ENCODE data around the gene AAK1.

Gene AAK1

DNA sequence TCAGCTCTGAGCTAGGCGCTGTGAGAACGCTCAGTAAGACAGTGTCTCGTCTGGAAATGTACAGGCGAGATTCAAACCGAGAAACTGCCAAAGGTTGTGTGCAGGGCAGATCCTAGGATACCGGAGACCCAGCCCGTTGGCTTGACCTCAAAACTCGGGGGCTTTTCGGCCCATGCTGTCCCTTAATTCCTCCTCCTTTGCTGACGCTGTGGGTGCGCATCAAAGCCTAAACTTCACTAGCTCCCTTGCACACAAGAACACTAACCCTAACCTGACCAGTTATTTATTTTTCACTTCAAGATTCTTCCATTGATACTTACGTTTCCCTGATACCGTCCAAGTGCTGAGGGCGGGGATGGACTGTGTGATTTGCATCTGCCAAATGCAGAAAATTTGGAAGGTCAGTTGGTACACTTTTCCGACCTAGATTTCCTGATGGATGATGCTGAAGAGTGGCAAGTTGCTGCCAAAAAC, 1.0 kb upstream of the AAK1 start:
- Histone ChIP-seq H3K36me3 (ENCODE audit: insufficient read depth, low read length) (no peaks in the 10 kb centered on the region), H3K9me3 (ENCODE audit: control insufficient read depth, insufficient read depth, low read length) (no peaks in the 10 kb centered on the region), H3K9ac (ENCODE audit: low read depth, low read length) (peak overlapping the region; percentile 87), H3K4me1 (ENCODE audit: insufficient read depth, low read length) (peaks cover 11% of the 10 kb centered on the region)

DNA sequence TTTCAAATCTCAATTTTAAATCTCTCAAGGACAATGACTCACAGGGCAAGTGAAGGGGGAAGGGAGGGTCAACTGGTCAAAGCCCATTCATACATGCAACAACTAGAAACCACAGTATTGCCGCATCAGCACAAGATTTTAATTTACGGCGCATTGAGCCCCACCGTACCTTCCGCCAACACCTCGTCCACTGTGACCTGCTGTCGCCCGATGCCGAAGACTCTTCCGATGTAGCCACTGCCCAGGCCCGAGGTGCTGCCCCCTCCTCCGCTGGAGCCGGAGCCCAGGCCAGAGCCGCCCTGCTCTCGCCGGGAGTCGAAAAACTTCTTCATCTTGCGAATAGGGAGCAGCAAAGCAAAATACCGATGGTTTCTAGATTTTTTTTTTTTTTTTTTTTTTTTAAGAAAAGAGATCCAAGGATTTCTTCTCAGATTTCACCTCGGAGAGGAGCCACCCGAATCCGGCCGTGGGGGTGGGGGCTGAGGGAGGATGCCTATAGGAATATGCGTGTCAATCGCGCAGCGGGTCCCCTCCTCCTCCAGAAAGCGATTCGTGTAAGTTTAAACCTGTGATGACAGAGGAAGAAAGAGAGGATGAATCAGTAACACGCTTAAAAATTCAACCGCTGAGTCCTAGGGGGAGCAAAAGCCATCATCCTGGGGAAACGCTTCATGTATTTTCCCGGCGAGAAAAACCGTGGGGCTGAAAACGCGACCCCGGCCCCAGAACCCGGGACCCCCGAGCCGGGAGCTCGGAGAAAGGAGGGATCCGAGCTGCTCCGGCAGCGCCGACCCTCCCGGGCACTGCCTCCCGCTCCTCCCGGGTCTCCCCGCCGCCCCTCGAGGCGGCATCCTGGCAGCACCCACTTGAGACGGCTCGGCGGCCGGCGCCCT, 584 bp downstream of the AAK1 start:
- Histone ChIP-seq H3K36me3 (ENCODE audit: insufficient read depth, low read length) (no peaks in the 10 kb centered on the region), H3K4me1 (ENCODE audit: insufficient read depth, low read length) (peaks cover 6% of the 10 kb centered on the region), H3K9me3 (ENCODE audit: control insufficient read depth, insufficient read depth, low read length) (no peaks in the 10 kb centered on the region), H3K9ac (ENCODE audit: low read depth, low read length) (peak overlapping the region; percentile 87)

DNA sequence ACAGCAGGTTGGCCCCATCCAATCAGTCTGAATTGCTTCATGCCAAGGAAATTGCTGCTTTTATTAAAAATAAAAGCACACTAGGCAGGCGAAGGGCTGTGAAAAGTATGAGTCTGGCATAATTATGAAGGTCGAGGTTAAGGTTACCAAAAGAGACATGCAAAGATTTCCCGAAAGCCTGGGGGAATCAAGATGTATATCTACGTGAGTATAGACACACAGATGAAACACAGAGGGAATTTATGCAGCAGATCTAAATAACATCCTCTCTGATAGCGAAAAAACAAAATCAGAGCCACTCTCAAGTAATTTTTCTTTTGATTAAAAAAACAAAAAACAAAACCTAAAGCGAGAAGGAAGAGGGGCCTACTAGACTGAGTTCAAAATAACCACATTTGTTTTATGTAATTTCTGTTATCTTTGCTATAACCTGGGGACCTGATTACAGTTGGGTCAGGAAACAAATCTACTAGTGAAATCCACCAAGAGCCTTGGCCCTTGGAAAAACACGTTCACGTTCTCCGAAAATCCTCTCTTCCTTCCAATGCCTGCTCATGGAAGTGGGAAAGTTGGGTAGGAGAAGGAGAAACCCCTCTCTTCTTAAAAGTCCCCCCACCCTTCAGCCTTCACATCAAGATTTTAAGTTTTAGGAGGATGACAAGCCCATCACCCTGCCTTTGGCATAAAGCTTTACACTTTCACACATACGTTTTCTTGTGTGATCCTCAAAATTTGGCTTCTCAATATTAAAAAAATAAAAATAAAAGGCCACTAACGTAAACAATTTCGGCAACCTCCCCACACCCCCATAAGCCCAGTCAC, 1.4 kb downstream of the AAK1 start:
- Histone ChIP-seq H3K36me3 (ENCODE audit: insufficient read depth, low read length) (no peaks in the 10 kb centered on the region), H3K4me1 (ENCODE audit: insufficient read depth, low read length) (peaks cover 5% of the 10 kb centered on the region), H3K9me3 (ENCODE audit: control insufficient read depth, insufficient read depth, low read length) (no peaks in the 10 kb centered on the region), H3K9ac (ENCODE audit: low read depth, low read length) (peak overlapping the region; percentile 87)

DNA sequence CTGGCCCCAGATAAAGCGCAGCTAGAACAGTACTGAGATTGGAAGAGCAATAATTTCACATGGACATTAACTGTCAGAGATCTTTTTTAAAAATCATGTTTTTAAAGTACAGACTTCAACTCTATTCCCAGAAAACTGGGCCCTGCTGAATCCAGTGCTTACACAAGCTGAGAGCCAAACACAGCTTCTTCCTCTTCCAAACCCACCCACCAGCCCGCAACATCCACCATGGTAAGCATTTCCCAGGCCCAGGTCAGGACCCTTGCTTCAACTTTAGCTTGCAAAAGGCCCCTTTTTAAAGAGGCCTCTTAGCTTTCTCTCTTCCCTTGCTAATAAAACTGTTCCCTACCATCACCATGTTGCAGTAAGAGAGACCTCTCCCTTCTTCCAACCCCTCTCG, 2.1 kb downstream of the AAK1 start:
- Histone ChIP-seq H3K4me1 (ENCODE audit: insufficient read depth, low read length) (peaks cover 5% of the 10 kb centered on the region), H3K9ac (ENCODE audit: low read depth, low read length) (peak overlapping the region; percentile 87), H3K36me3 (ENCODE audit: insufficient read depth, low read length) (no peaks in the 10 kb centered on the region), H3K9me3 (ENCODE audit: control insufficient read depth, insufficient read depth, low read length) (no peaks in the 10 kb centered on the region)

DNA sequence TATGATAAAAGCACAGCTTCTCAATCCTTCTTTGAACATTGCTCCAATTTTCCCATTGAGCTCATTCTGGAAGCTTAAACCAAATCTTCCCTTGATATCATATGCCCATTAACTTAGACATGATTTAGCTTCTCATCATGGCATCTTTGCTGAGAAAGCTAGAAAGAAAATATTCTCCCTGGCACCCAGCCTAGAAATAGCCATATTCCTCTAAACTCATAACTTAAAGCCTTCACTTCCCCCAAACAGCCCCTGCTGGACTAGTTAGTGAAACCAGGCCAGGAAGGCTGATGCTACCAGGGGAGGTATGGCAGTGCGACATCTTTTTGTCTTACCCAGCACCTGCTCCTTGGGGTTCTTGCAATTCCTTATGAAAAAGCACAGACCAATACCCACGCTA, 4.3 kb downstream of the AAK1 start:
- Histone ChIP-seq H3K4me1 (ENCODE audit: insufficient read depth, low read length) (peaks cover 5% of the 10 kb centered on the region), H3K9ac (ENCODE audit: low read depth, low read length) (no peak overlapping the region), H3K9me3 (ENCODE audit: control insufficient read depth, insufficient read depth, low read length) (no peaks in the 10 kb centered on the region), H3K36me3 (ENCODE audit: insufficient read depth, low read length) (no peaks in the 10 kb centered on the region)

DNA sequence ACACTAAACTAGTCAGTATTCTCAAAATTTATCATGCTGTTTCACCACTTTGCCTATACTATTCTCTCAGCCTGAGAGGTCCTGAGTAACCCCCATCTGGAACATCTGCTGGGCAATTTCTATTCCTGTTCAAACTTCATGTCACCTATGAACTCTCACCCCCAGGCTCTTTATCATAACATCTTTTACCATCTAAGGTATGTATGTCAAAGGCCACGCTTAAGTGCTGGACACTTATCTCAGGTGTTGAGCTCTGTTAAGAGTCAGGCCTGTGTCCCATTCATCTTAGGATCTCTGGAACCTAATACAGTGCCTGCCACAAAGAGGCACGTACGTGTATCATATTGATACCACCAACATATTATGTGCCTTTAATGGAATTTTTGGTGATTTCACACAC, 4.9 kb downstream of the AAK1 start:
- Histone ChIP-seq H3K36me3 (ENCODE audit: insufficient read depth, low read length) (no peaks in the 10 kb centered on the region), H3K9me3 (ENCODE audit: control insufficient read depth, insufficient read depth, low read length) (no peaks in the 10 kb centered on the region), H3K4me1 (ENCODE audit: insufficient read depth, low read length) (peaks cover 5% of the 10 kb centered on the region), H3K9ac (ENCODE audit: low read depth, low read length) (no peak overlapping the region)

DNA sequence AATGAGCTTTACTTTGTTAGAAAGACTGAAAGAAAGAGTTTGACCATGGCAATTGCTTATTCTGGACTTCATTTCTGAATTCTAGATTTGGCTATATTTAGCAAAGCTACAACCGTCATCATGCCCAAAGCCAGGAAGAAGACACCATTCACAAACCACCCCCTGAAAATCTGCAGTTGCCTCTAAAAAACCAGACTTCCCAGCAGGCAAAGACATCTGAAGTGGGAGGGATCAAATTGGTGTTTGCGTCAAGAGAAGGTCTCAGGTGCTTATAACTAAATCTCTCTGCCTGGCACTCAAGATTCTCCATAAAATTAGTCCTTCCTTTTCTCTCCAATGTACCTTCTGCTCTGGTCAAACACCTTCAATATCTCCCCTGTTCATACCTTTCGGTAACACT, 5.6 kb downstream of the AAK1 start:
- Histone ChIP-seq H3K9ac (ENCODE audit: low read depth, low read length) (no peak overlapping the region), H3K9me3 (ENCODE audit: control insufficient read depth, insufficient read depth, low read length) (no peaks in the 10 kb centered on the region), H3K36me3 (ENCODE audit: insufficient read depth, low read length) (no peaks in the 10 kb centered on the region), H3K4me1 (ENCODE audit: insufficient read depth, low read length) (peaks cover 5% of the 10 kb centered on the region)

DNA sequence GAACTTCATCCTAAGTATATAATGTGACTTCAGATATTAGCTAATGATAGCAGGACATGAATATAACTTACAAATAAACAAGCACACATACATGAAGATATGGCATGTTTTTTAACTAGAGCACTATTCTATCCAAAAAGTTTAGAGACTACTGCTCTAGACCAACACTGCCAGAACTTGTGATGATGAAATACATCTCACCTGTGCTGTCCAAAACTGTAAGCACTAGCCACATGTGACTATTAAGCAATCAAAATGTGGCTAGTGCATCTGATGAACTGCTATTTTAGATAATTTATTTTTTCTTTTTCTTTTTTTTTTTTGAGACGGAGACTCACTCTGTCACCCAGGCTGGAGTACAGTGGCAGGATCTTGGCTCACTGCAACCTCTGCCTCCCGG, 7.1 kb downstream of the AAK1 start:
- no peaks in the 10 kb centered on the region for H3K36me3 ChIP-seq (ENCODE audit: insufficient read depth, low read length)
- peaks cover 4% of the 10 kb centered on the region for H3K4me1 ChIP-seq (ENCODE audit: insufficient read depth, low read length)
- no peak overlapping the region for H3K9ac ChIP-seq (ENCODE audit: low read depth, low read length)
- H3K9me3 ChIP-seq (ENCODE audit: control insufficient read depth, insufficient read depth, low read length), result no peaks in the 10 kb centered on the region

DNA sequence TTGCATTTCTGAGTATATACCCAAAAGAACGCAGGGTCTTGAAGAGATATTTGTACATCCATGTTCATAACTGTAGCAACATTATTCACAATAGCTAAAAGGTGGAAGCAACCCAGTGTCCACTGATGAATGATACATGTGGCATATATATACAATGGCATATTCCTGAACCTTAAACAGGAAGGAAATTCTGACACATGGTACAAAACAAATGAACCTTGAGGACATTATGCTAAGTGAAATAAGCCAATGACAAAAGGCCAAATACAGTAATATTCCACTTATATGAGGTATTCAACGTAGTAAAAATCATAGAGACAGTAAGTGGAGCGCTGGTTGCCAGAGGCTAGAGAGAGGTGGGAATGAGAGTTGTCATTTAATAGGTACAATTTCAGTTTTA, 8.1 kb downstream of the AAK1 start:
- peaks cover 5% of the 10 kb centered on the region; the same call in 1 of the 2 replicates for H3K4me1 ChIP-seq (ENCODE audit: insufficient read depth, low read length)
- no peaks in the 10 kb centered on the region for H3K9me3 ChIP-seq (ENCODE audit: control insufficient read depth, insufficient read depth, low read length)
- H3K9ac ChIP-seq (ENCODE audit: low read depth, low read length), result no peak overlapping the region
- no peaks in the 10 kb centered on the region for H3K36me3 ChIP-seq (ENCODE audit: insufficient read depth, low read length)

DNA sequence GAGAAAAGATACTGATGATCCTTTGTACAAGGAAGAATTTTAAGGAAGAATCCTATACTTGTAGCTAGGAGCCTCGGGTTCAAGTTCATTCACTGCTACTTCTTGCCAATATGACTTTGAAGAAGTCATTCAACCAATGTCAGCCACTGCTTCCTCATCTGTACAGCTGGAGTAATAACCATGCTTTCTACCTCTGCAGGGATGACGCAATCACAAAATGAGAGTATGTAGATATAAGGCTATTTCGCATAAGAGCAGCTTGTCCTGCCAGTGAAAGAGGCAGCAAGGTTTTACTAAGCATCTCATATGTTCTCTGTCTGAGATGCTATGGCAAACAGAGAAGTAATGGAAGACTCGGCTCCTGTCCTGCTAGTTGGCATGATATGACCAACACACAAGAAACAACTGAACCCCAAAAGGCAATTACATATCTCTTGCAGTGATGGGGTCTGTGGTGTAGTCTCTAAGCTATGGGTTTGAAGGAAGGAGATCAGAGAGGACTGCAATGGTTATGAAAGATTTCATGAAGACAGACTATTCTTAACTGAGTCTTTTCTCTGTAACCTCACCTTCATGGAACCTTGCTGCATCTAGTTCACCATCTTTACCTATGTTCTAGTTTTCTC, 9.2 kb downstream of the AAK1 start:
- Histone ChIP-seq H3K4me1 (ENCODE audit: insufficient read depth, low read length) (peaks cover 5% of the 10 kb centered on the region; the same call in 1 of the 2 replicates), H3K9me3 (ENCODE audit: control insufficient read depth, insufficient read depth, low read length) (no peaks in the 10 kb centered on the region), H3K9ac (ENCODE audit: low read depth, low read length) (no peak overlapping the region)

DNA sequence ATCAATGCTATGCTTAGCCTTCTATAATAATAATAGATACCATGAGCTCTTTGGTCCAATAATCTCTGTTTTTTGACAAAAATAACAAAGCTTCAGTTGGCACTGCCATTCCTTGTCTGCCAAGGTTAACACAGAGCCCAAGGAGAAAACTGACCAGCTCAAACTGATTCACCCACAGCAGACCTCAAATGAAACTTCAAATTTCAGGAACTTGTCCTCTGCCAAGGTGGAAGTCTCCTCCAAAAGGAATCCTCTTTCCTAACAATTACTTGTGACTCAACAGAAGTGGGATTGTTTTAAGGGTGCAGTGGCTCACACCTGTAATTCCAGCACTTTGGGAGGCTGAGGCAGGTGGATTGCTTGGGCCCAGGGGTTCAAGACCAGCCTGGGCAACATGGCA, 12.1 kb downstream of the AAK1 start:
- no peak overlapping the region for H3K9ac ChIP-seq (ENCODE audit: low read depth, low read length)
- no peaks in the 10 kb centered on the region for H3K36me3 ChIP-seq (ENCODE audit: insufficient read depth, low read length)
- peaks cover 5% of the 10 kb centered on the region; the same call in 1 of the 2 replicates for H3K4me1 ChIP-seq (ENCODE audit: insufficient read depth, low read length)
- no peaks in the 10 kb centered on the region for H3K9me3 ChIP-seq (ENCODE audit: control insufficient read depth, insufficient read depth, low read length)

More for the DNA sequence above, 9.2 kb downstream of the AAK1 start:
- H3K36me3 ChIP-seq (ENCODE audit: insufficient read depth, low read length), result no peaks in the 10 kb centered on the region

DNA sequence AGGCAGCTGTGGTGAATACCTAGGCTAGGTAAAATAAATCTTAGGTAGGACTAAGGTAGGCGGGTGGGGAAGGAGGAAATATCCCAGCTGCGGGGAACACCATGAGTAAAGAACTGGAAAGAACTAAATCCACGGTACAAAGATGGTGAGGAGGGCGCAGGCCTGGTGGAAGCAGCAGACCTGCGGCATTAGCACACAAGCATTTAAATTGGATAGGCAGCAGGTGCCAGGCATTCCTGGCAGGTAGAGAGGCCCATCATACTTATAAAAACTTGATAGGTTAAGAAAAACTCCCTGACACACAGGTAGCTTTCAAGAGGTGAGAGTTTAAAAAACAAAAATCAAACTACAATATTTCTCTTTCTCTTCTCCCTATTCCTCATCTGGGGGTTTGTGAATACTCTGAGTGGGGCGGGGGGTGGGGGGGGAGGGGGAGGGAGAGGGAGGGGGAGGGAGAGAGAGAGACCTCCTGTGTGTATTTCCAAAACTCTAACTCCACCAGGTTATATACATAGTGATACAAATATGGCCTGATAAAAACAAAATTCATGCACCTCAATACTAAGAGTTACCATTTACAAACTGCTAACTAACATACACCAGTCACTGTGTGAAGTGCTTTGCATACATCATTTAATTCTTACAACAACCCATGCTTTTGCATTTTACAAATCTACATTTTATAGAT, 13.5 kb downstream of the AAK1 start:
- no peaks in the 10 kb centered on the region for H3K36me3 ChIP-seq (ENCODE audit: insufficient read depth, low read length)
- no peaks in the 10 kb centered on the region for H3K9me3 ChIP-seq (ENCODE audit: control insufficient read depth, insufficient read depth, low read length)
- H3K9ac ChIP-seq (ENCODE audit: low read depth, low read length), result no peak overlapping the region
- peaks cover 5% of the 10 kb centered on the region; the same call in 1 of the 2 replicates for H3K4me1 ChIP-seq (ENCODE audit: insufficient read depth, low read length)

DNA sequence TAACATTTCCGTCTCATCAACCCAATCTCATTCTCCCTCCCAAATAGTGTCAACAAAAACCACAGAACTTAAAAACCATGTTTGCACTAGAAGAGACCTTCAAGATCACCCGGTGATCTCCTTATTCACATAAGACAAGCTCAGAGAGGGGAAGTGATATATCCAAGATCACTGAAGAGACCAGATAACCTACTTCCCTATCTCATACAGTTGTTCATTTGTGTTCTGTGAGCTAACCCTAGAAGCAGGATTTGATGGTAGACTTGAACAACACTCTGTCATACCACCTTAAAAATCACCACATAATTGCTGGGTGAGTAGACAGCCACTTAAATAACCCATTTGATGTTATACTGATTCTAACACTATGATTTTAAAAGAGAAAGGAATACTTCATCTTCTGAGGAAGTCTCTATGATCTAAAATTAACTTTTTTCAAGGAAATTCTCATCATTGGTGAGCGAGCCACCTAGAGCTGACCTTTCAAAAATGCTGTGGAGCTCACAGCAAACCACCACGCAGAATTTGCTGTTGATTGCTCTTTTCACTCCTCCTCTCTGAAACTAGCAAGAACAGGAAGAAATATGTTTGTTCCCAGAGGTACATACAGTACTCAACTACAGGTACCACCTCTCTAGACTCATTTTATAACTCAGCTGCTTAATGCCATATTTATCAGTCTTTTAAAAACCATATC, 15.1 kb downstream of the AAK1 start:
- Histone ChIP-seq H3K9me3 (ENCODE audit: control insufficient read depth, insufficient read depth, low read length) (no peaks in the 10 kb centered on the region), H3K9ac (ENCODE audit: low read depth, low read length) (no peak overlapping the region), H3K36me3 (ENCODE audit: insufficient read depth, low read length) (no peaks in the 10 kb centered on the region), H3K4me1 (ENCODE audit: insufficient read depth, low read length) (peaks cover 5% of the 10 kb centered on the region; the same call in 1 of the 2 replicates)
